ENCODE results near the gene NME3.
A peak's percentile ranks its signal among the peaks of the same experiment; 100 is the strongest.

NME3 gene

GRCh38 chr16:1771188-1771863 is at the start of gene NME3:
Gene NME3 (minus strand): TSS chr16:1771543. CDS start chr16:1771534, 9 bp downstream.
- DNase-seq (ENCODE audit: extremely low spot score): peak; percentile 88
- ChIA-PET POLR2A (interaction anchor here (2.4 kb wide), 1 partner anchor 12 kb away, joined by 11 read pairs; the partner anchor contains the start of genes NUBP2 and SPSB3), CTCF (interaction anchor here (0.8 to 2.7 kb wide), 3 partner anchors 11 to 66 kb away, joined by 4 to 15 read pairs (median 9); partner anchors contain the start of genes MAPK8IP3, NUBP2 and SPSB3)
- TF ChIP-seq CTCF (IDR thresholded peaks at IDR 0.05; ENCODE audit: control extremely low read depth, extremely low read depth, low read depth, missing control alignments): no peak

GRCh38 chr16:1820946-1821290 is 49.6 kb upstream of the NME3 start:
- no peak for TF ChIP-seq CTCF (IDR thresholded peaks at IDR 0.05; ENCODE audit: control extremely low read depth, extremely low read depth, low read depth, missing control alignments)
- DNase-seq (ENCODE audit: extremely low spot score): no peak
- ChIA-PET CTCF (interaction anchor here (1.2 kb wide), 1 partner anchor 10 kb away, joined by 4 read pairs; no protein-coding TSS in a partner anchor), POLR2A (no interaction called here)

GRCh38 chr16:1820096-1820945 is 49.0 kb upstream of the NME3 start:
- POLR2A ChIA-PET: no interaction called here
- CTCF ChIA-PET: interaction anchor here (1.2 kb wide), 1 partner anchor 10 kb away, joined by 4 read pairs; no protein-coding TSS in a partner anchor
- DNase-seq (ENCODE audit: extremely low spot score): no peak
- no peak for TF ChIP-seq CTCF (IDR thresholded peaks at IDR 0.05; ENCODE audit: control extremely low read depth, extremely low read depth, low read depth, missing control alignments)

GRCh38 chr16:1819611-1820010 is 48.3 kb upstream of the NME3 start:
- ChIA-PET CTCF (interaction anchor here (1.2 kb wide), 1 partner anchor 9 kb away, joined by 4 read pairs; no protein-coding TSS in a partner anchor), POLR2A (no interaction called here)
- TF ChIP-seq CTCF (IDR thresholded peaks at IDR 0.05; ENCODE audit: control extremely low read depth, extremely low read depth, low read depth, missing control alignments): no peak
- DNase-seq (ENCODE audit: extremely low spot score): no peak

- ChIA-PET CTCF (no interaction called here), POLR2A (no interaction called here)
- no peak for DNase-seq (ENCODE audit: extremely low spot score)
- TF ChIP-seq CTCF (IDR thresholded peaks at IDR 0.05; ENCODE audit: control extremely low read depth, extremely low read depth, low read depth, missing control alignments): no peak
Observed at GRCh38 chr16:1818873-1819525, 47.7 kb upstream of the NME3 start.

GRCh38 chr16:1818204-1818872 is 47.0 kb upstream of the NME3 start:
- TF ChIP-seq CTCF (IDR thresholded peaks at IDR 0.05; ENCODE audit: control extremely low read depth, extremely low read depth, low read depth, missing control alignments): no peak
- no peak for DNase-seq (ENCODE audit: extremely low spot score)
- ChIA-PET POLR2A (no interaction called here), CTCF (no interaction called here)

Measured in GM10248 (cell line).